Measurements from ENCODE around the gene ARL15.

Gene ARL15

GRCh38 chr5:54281960-54282692, 28.2 kb downstream of the ARL15 start:
- DNase-seq, result no peak

- DNase-seq, result no peak
Observed at GRCh38 chr5:54279960-54280359, 30.4 kb downstream of the ARL15 start.

GRCh38 chr5:54278979-54279717, 31.2 kb downstream of the ARL15 start:
- DNase-seq, result no peak

GRCh38 chr5:54278036-54278830, 32.1 kb downstream of the ARL15 start:
- no peak for DNase-seq

GRCh38 chr5:54276048-54276447, 34.3 kb downstream of the ARL15 start:
- DNase-seq, result no peak

GRCh38 chr5:54275361-54275760, 35.0 kb downstream of the ARL15 start:
- DNase-seq, result no peak

GRCh38 chr5:54274944-54275343, 35.4 kb downstream of the ARL15 start:
- no peak for DNase-seq

- no peak for DNase-seq
Observed at GRCh38 chr5:54273715-54274114, 36.7 kb downstream of the ARL15 start.

- no peak for DNase-seq
Observed at GRCh38 chr5:54272746-54273145, 37.6 kb downstream of the ARL15 start.

GRCh38 chr5:54270326-54270725, 40.0 kb downstream of the ARL15 start:
- DNase-seq, result no peak

GRCh38 chr5:54264574-54264973, 45.8 kb downstream of the ARL15 start:
- no peak for DNase-seq

- DNase-seq, result no peak
Observed at GRCh38 chr5:54263447-54263846, 46.9 kb downstream of the ARL15 start.

- no peak for DNase-seq
Observed at GRCh38 chr5:54261596-54261995, 48.8 kb downstream of the ARL15 start.

GRCh38 chr5:54259981-54260380, 50.4 kb downstream of the ARL15 start:
- no peak for DNase-seq

- no peak for DNase-seq
Observed at GRCh38 chr5:54259090-54259489, 51.3 kb downstream of the ARL15 start.

- no peak for DNase-seq
Observed at GRCh38 chr5:54257366-54258118, 52.8 kb downstream of the ARL15 start.

GRCh38 chr5:54254482-54255198, 55.7 kb downstream of the ARL15 start:
- DNase-seq, result no peak

GRCh38 chr5:54251981-54252380, 58.4 kb downstream of the ARL15 start:
- DNase-seq, result no peak

GRCh38 chr5:54249210-54250028, 61.0 kb downstream of the ARL15 start:
- DNase-seq, result no peak

GRCh38 chr5:54247226-54247625, 63.1 kb downstream of the ARL15 start:
- no peak for DNase-seq

- no peak for DNase-seq
Observed at GRCh38 chr5:54243483-54244080, 66.8 kb downstream of the ARL15 start.
